ENCODE data around the gene PDSS2. TPM values are rescaled to one million over a fixed set of nuclear protein-coding genes. Genes with fewer than 3 reads are reported as not detected.
"Not testable (repeated sequence)": the region's sequence is repeated elsewhere in the genome, so short reads cannot be mapped to it uniquely, and the experiment has no call there.

The PDSS2 gene
- total RNA-seq, 1 experiment from 2014 or later: 17.7 TPM

DNA sequence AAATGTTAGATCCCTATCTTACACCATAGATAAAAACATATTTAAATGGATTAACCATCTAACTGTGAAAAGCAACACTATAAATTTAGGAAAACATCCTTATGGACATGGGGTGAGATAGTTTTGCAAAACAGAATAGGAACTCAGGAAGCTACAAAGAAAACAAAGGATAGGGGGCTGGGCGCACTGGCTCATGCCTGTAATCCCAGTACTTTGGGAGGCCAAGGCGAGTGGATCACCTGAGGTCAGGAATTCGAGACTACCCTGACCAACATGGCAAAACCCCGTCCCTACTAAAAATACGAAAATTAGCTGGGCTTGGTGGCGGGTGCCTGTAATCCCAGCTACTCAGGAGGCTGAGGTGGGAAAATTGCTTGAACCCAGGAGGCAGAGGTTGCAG is 173.7 kb downstream of the PDSS2 start:
- CTCF ChIA-PET: interaction anchor here (0.6 to 1.1 kb wide), 2 partner anchors 32 to 136 kb away, joined by 3 to 4 read pairs; no protein-coding TSS in a partner anchor
- H3K27ac ChIP-seq (ENCODE audit: low read length); in situ Hi-C loops (cut with HindIII; ENCODE audit: low pct_unique_long_range_greater_than_20kb, low sequenced_read_pairs); DNase-seq (ENCODE audit: low read depth, low spot score); BruUV-seq (replicated peaks); H3K27me3 ChIP-seq (ENCODE audit: control insufficient read depth, insufficient read depth, low read length); ATAC-seq; POLR2A ChIA-PET; H3K4me3 ChIP-seq (ENCODE audit: low read depth in 2 of 2, low read length in 2 of 2); H3K4me1 ChIP-seq (ENCODE audit: control insufficient read depth, insufficient read depth, low read length); H3K9me3 ChIP-seq (ENCODE audit: control insufficient read depth, insufficient read depth, low read depth, low read length); intact Hi-C loops (cut with micrococcal nuclease; ENCODE audit: unreplicated experiment); H3K36me3 ChIP-seq (ENCODE audit: control insufficient read depth, insufficient read depth, low read length): not testable (repeated sequence)

DNA sequence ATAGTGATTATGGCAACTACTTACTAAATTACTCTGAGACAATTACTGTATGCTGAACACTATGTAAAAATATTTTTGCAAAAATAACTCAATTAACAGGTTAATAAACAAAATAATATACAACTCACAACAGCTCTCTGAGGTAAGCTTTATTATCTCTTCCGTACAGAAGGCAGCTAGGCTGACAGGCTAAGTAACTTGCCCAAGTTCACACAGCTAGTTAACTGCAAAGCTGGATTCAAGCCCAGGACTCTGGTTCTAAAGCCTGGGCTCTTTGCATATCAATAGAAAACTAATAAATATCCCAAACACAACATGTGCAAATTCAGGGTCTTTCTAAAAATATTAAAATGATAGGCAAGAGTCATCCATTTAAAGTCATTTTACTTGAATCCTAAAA is 174.6 kb downstream of the PDSS2 start:
- intact Hi-C loops (cut with micrococcal nuclease; ENCODE audit: unreplicated experiment): no loop called here
- TF ChIP-seq REST (IDR thresholded peaks at IDR 0.05; ENCODE audit: insufficient read depth in 1 of 2, low read depth in 2 of 2, low read length in 1 of 2): no peak
- TF ChIP-seq SIN3A (IDR thresholded peaks at IDR 0.05; ENCODE audit: borderline replicate concordance, insufficient read depth, low read depth, low read length): no peak
- no peak for TF ChIP-seq TCF7L2 (IDR thresholded peaks at IDR 0.05; ENCODE audit: low read depth, low read length)
- no peak for TF ChIP-seq POLR2AphosphoS5 (IDR thresholded peaks at IDR 0.05; ENCODE audit: low read depth, low read length)
- no peak for TF ChIP-seq CTCF (IDR thresholded peaks at IDR 0.05)
- Histone ChIP-seq H3K4me1 (ENCODE audit: control insufficient read depth, insufficient read depth, low read length) (no peaks in the 10 kb centered on the region), H3K4me3 (ENCODE audit: low read depth in 2 of 2, low read length in 2 of 2) (no peak overlapping the region), H3K27ac (ENCODE audit: low read length) (no peak overlapping the region), H3K9me3 (ENCODE audit: control insufficient read depth, insufficient read depth, low read depth, low read length) (no peaks in the 10 kb centered on the region), H3K27me3 (ENCODE audit: control insufficient read depth, insufficient read depth, low read length) (no peaks in the 10 kb centered on the region), H3K36me3 (ENCODE audit: control insufficient read depth, insufficient read depth, low read length) (no peaks in the 10 kb centered on the region)
- no TSS peak for BruUV-seq (replicated peaks)
- in situ Hi-C loops (cut with HindIII; ENCODE audit: low pct_unique_long_range_greater_than_20kb, low sequenced_read_pairs): no loop called here
- CTCF ChIA-PET: no interaction called here
- POLR2A ChIA-PET: interaction anchor here (0.6 kb wide), 1 partner anchor 56 kb away, joined by 3 read pairs; no protein-coding TSS in a partner anchor
- ATAC-seq: no peak
- DNase-seq (ENCODE audit: low read depth, low spot score): no peak

- no TSS peak for BruUV-seq (replicated peaks)
- DNase-seq (ENCODE audit: low read depth, low spot score): no peak
- ChIA-PET CTCF (no interaction called here), POLR2A (no interaction called here)
- Histone ChIP-seq H3K27ac (ENCODE audit: low read length) (no peak overlapping the region), H3K27me3 (ENCODE audit: control insufficient read depth, insufficient read depth, low read length) (no peaks in the 10 kb centered on the region), H3K4me3 (ENCODE audit: low read depth in 2 of 2, low read length in 2 of 2) (no peak overlapping the region), H3K9me3 (ENCODE audit: control insufficient read depth, insufficient read depth, low read depth, low read length) (no peaks in the 10 kb centered on the region), H3K4me1 (ENCODE audit: control insufficient read depth, insufficient read depth, low read length) (no peaks in the 10 kb centered on the region), H3K36me3 (ENCODE audit: control insufficient read depth, insufficient read depth, low read length) (no peaks in the 10 kb centered on the region)
- in situ Hi-C loops (cut with HindIII; ENCODE audit: low pct_unique_long_range_greater_than_20kb, low sequenced_read_pairs): no loop called here
- TF ChIP-seq POLR2AphosphoS5 (IDR thresholded peaks at IDR 0.05; ENCODE audit: low read depth, low read length): no peak
- no peak for TF ChIP-seq TCF7L2 (IDR thresholded peaks at IDR 0.05; ENCODE audit: low read depth, low read length)
- TF ChIP-seq REST (IDR thresholded peaks at IDR 0.05; ENCODE audit: insufficient read depth in 1 of 2, low read depth in 2 of 2, low read length in 1 of 2): no peak
- intact Hi-C loops (cut with micrococcal nuclease; ENCODE audit: unreplicated experiment): no loop called here
- no peak for ATAC-seq
Measured at GRCh38 chr6:107280791-107281190, 178.6 kb downstream of the PDSS2 start.

DNA sequence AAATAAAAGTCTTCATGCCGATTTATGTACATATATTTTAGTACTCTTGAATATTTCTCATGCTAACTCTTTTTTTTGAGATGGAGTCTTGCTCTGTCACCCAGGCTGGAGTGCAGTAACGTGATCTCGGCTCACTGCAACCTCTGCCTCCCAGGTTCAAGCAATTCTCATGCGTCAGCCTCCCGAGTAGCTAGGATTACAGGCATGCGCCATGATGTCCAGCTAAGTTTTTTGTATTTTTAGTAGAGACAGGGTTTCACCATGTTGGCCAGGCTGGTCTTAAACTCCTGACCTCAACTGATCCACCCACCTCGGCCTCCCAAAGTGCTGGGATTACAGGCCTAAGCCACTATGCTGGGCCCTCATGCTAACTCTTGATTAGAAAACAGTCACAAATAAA is 179.4 kb downstream of the PDSS2 start:
- H3K27ac ChIP-seq (ENCODE audit: low read length); H3K27me3 ChIP-seq (ENCODE audit: control insufficient read depth, insufficient read depth, low read length); H3K9me3 ChIP-seq (ENCODE audit: control insufficient read depth, insufficient read depth, low read depth, low read length); CTCF ChIA-PET; DNase-seq (ENCODE audit: low read depth, low spot score); intact Hi-C loops (cut with micrococcal nuclease; ENCODE audit: unreplicated experiment); in situ Hi-C loops (cut with HindIII; ENCODE audit: low pct_unique_long_range_greater_than_20kb, low sequenced_read_pairs); BruUV-seq (replicated peaks); H3K4me1 ChIP-seq (ENCODE audit: control insufficient read depth, insufficient read depth, low read length); H3K36me3 ChIP-seq (ENCODE audit: control insufficient read depth, insufficient read depth, low read length); ATAC-seq; POLR2A ChIA-PET; H3K4me3 ChIP-seq (ENCODE audit: low read depth in 2 of 2, low read length in 2 of 2): not testable (repeated sequence)

Measured in Panc1 (cell line).